Measurements from ENCODE around the gene FCN2. TPM values are rescaled to one million over a fixed set of nuclear protein-coding genes. Genes with fewer than 3 reads are reported as not detected.

FCN2 gene
- polyA plus RNA-seq, 1 of the 3 experiments (the other 2 are of a cell fraction): not detected

DNA sequence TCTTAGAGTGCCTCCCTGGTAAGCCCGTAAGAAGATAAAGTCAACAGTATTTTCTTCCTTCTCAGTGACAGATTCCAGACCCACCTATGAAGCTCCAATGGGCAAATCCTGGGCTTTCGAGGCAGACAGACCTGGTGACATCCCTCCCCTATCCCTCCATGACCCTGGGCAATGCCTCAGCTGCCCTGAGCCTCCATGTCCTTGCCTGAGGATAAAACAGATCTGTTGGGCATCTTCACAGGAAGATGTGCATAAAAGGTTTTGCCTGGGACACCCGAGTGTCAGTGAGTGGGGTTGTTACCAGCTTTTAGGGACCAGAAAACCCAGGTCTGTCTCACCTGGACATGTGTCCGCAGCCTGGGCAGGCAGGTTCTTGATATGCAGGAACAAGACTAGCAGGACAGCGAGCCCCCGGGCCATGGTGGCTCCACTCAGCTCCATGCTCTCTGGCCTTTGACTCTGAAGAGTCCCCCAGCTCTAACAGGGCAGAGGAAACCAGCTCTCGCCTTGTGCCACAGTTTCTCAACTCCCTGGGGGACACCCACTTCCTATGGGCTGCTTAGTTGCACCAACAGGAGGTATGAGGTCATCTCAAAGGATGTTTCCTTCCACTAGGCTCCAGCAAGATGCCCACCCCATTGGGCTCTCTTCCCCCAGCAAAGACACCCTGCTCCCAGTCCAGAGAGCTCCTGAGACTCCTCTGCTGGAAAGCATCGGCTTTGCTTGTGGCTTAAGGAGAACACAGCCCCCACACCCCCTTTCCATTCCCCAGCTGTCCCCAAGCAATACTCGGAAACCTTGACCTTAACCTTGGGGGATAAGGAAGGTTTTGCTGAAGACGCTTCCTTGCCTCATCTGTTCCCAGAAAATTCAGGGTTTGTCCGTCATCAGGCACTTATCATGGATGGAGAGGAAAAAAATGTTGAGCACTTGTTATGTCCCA, 37.1 kb downstream of the FCN2 start, which contains the start of gene FCN1:
TSS of gene FCN1 (minus strand) at position 482 of the 943 bp plus-strand sequence. CDS start at position 441, 41 bp downstream.
- DNase-seq: no peak
- Histone ChIP-seq H3K4me3 (ENCODE audit: low read depth in 2 of 2, low read length in 1 of 2) (no peak within 1 kb of the TSS), H3K9ac (no peak within 1 kb of the TSS), H4K20me1 (ENCODE audit: insufficient read depth) (no peaks in the 10 kb centered on the region), H3K27ac (ENCODE audit: low read depth in 2 of 2, low read length in 1 of 2) (no peak within 1 kb of the TSS), H3K36me3 (replicated peaks in 1 of 2; ENCODE audit: control insufficient read depth in 1 of 2, insufficient read depth in 2 of 2, low read length in 1 of 2) (no peaks in the 10 kb centered on the region), H3K9me2 (no peaks in the 10 kb centered on the region), H3K4me1 (ENCODE audit: control insufficient read depth in 1 of 2, insufficient read depth in 2 of 2, low read depth in 1 of 2, low read length in 1 of 2) (no peaks in the 10 kb centered on the region), H3K79me2 (ENCODE audit: insufficient read depth) (no peaks in the 10 kb centered on the region), H3F3A (replicated peaks; ENCODE audit: insufficient read depth) (no peaks in the 10 kb centered on the region), H3K4me2 (no peak within 1 kb of the TSS), H3K9me3 (no peaks in the 10 kb centered on the region), H3K27me3 (ENCODE audit: insufficient read depth) (no peaks in the 10 kb centered on the region), H2AFZ (ENCODE audit: low read depth) (no peak within 1 kb of the TSS)
- ChIA-PET POLR2A (no interaction called here), CTCF (interaction anchor here (0.7 kb wide), 1 partner anchor 235 kb away, joined by 3 read pairs; no protein-coding TSS in a partner anchor)
- WGBS (ENCODE audit: low lambda C conversion rate): 26% methylated on average over 11 of the region's 11 CpGs
- TF ChIP-seq MEF2A (IDR thresholded peaks at IDR 0.05; ENCODE audit: borderline replicate concordance, low read depth) (no peak), USF2 (IDR thresholded peaks at IDR 0.05; ENCODE audit: borderline replicate concordance, low read depth, low read length) (no peak), RFX5 (IDR thresholded peaks at IDR 0.05; ENCODE audit: low read length) (no peak), JUND (IDR thresholded peaks at IDR 0.05) (no peak), TAF1 (IDR thresholded peaks at IDR 0.05; ENCODE audit: borderline replicate concordance, low read depth, low read length) (no peak), NRF1 (IDR thresholded peaks at IDR 0.05; ENCODE audit: low read depth, low read length) (no peak), RXRA (IDR thresholded peaks at IDR 0.05; ENCODE audit: borderline replicate concordance, low read depth) (no peak), NFIC (IDR thresholded peaks at IDR 0.05; ENCODE audit: borderline replicate concordance) (no peak), RCOR1 (IDR thresholded peaks at IDR 0.05; ENCODE audit: low read length) (no peak), YY1 (IDR thresholded peaks at IDR 0.05; ENCODE audit: low read depth) (no peak), MXI1 (IDR thresholded peaks at IDR 0.05; ENCODE audit: low read depth, low read length) (no peak), USF1 (IDR thresholded peaks at IDR 0.05; ENCODE audit: borderline replicate concordance, low read depth) (no peak), EP300 (IDR thresholded peaks at IDR 0.05; ENCODE audit: borderline replicate concordance in 1 of 2, low read depth in 1 of 2, low read length in 1 of 2) (no peak), SMC3 (IDR thresholded peaks at IDR 0.05; ENCODE audit: low read depth, low read length) (no peak), FOSL2 (IDR thresholded peaks at IDR 0.05; ENCODE audit: borderline replicate concordance, low read depth) (no peak), SIN3A (IDR thresholded peaks at IDR 0.05; ENCODE audit: borderline replicate concordance, low read depth, low read length) (no peak), EZH2phosphoT487 (IDR thresholded peaks at IDR 0.05; ENCODE audit: borderline replicate concordance, low read depth) (no peak)
- TF ChIP-seq, protein P1, sequence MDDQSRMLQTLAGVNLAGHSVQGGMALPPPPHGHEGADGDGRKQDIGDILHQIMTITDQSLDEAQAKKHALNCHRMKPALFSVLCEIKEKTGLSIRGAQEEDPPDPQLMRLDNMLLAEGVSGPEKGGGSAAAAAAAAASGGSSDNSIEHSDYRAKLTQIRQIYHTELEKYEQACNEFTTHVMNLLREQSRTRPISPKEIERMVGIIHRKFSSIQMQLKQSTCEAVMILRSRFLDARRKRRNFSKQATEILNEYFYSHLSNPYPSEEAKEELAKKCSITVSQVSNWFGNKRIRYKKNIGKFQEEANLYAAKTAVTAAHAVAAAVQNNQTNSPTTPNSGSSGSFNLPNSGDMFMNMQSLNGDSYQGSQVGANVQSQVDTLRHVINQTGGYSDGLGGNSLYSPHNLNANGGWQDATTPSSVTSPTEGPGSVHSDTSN (IDR thresholded peaks at IDR 0.05): no peak
- TF ChIP-seq, protein P2, sequence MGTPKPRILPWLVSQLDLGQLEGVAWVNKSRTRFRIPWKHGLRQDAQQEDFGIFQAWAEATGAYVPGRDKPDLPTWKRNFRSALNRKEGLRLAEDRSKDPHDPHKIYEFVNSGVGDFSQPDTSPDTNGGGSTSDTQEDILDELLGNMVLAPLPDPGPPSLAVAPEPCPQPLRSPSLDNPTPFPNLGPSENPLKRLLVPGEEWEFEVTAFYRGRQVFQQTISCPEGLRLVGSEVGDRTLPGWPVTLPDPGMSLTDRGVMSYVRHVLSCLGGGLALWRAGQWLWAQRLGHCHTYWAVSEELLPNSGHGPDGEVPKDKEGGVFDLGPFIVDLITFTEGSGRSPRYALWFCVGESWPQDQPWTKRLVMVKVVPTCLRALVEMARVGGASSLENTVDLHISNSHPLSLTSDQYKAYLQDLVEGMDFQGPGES (IDR thresholded peaks at IDR 0.05; ENCODE audit: low read depth, low read length): no peak
